Gastrocnemius medialis (tissue), 4 donors: ENCODE measurements around the gene HDAC7. TPM values are rescaled to one million over a fixed set of nuclear protein-coding genes. Genes with fewer than 3 reads are reported as not detected.

Source experiments
- ATAC-seq, 2 donors: fragments of 150-250 bp; one replicate each; pipeline ENCODE4 v1.9.1; 2016
- DNase-seq, 2 donors: peaks; one replicate each; pipeline ENCODE4 v3.0.0-alpha.2; 2019
- H3K27ac ChIP-seq, 4 donors: fragments of 200-600 bp; sonication (generic); 1 replicate in 1 of 4; 2 replicates in 3 of 4; pipeline ENCODE4 v1.5.1; 2016 to 2018; ENCODE audit warnings: mild to moderate bottlenecking in 2 of 4, moderate library complexity in 1 of 4
- H3K27me3 ChIP-seq, 3 donors: fragments of 200-600 bp; sonication (generic) in 2 of 3; 1 replicate in 1 of 3; 2 replicates in 2 of 3; pipeline versions ENCODE4 v1.5.1 to v1.6.0; 2016 to 2019; ENCODE audit warnings: mild to moderate bottlenecking in 1 of 3, moderate library complexity in 1 of 3
- H3K36me3 ChIP-seq, 2 donors: fragments of 200-600 bp; sonication (generic) in 1 of 2; one replicate each; pipeline ENCODE4 v1.5.1; 2017 to 2018
- H3K4me1 ChIP-seq, 2 donors: fragments of 200-600 bp; sonication (generic) in 1 of 2; one replicate each; pipeline ENCODE4 v1.5.1; 2016 to 2017; ENCODE audit warnings: mild to moderate bottlenecking in 2 of 2
- H3K4me3 ChIP-seq, 4 donors: fragments of 200-600 bp; sonication (generic) in 3 of 4; 1 replicate in 1 of 4; 2 replicates in 3 of 4; pipeline ENCODE4 v1.5.1; 2016 to 2019; ENCODE audit warnings: mild to moderate bottlenecking in 2 of 4
- H3K9me3 ChIP-seq, 3 donors: fragments of 200-600 bp; sonication (generic) in 2 of 3; 1 replicate in 1 of 3; 2 replicates in 2 of 3; pipeline ENCODE4 v1.5.1; 2016 to 2019
- POLR2A ChIP-seq, 2 donors: fragments of 450-650 bp; IDR thresholded peaks; one replicate each; pipeline ENCODE4 v1.6.1; 2017; ENCODE audit warnings: antibody characterized with exemption in 2 of 2, mild to moderate bottlenecking in 2 of 2, moderate library complexity in 2 of 2
- in situ Hi-C, 4 donors: fragments of 200-750 bp; cut with MboI; loops; one replicate each; pipeline versions ENCODE4 v1.15.0 to v1.8.0; 2017; ENCODE audit warnings: low sequenced_read_pairs in 4 of 4
- intact Hi-C: fragments of 100-400 bp; cut with DNase I; formaldehyde crosslinking; loops from one replicate; pipeline ENCODE4 v1.15.1; 2023; ENCODE audit warnings: low total_unique reads
- total RNA-seq, 4 donors: library from RNA; depleted of rRNA; stranded (reverse); fragments of >200 nt; gene quantifications; one replicate each; pipeline versions ENCODE4 v1.1.0 to v1.2.3, GENCODE V29; 2016
- TF ChIP-seq, protein P1 (sequence below), 5 experiments: fragments of 450-650 bp in 3 of 5; fragments of 200-600 bp in 2 of 5; sonication (generic) in 2 of 5; IDR thresholded peaks in 4 of 5; conservative IDR thresholded peaks in 1 of 5; 1 replicate in 4 of 5; 2 replicates in 1 of 5; pipeline ENCODE4 v1.5.1; 2016 to 2019; ENCODE audit warnings: antibody characterized with exemption in 5 of 5, mild to moderate bottlenecking in 3 of 5, moderate library complexity in 3 of 5

Gene HDAC7
- total RNA-seq, 4 donors from 2014 or later: 12.2 to 27.1 (median 17.0) TPM

DNA sequence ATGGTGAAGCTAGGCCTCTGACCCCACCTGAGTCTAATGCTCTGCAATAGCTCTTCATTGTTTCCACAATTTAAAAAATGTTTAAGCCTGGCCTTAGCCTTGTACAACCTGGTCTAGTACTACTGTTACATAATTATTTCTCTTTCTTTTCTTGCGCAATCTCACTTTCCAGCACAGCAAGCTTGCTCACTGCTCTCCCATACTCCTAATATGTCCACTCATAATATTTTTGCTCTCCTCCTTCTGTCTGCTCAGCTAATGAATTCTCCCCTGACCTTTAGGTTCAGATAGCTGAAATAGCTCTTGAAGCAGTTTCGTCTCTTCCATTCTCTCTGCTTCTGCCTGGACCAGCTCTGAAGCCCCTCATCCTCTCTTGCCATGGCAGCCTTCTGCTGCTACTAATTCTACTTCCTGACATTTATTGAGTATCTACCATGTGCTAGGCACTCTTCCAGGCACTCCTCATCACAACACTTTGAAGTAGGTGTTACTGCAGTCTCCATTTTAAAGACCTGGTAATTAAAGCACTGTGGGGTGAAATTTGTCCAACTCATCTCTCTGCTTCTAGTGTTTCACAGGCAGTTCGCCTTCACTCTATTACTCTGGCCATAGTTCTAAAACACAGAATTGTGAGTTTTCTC, 49.5 kb downstream of the HDAC7 start:
- DNase-seq: no peak
- Histone ChIP-seq H3K36me3 (no peaks in the 10 kb centered on the region), H3K9me3 (no peaks in the 10 kb centered on the region), H3K4me3 (no peak overlapping the region), H3K27me3 (no peaks in the 10 kb centered on the region), H3K27ac (no peak overlapping the region), H3K4me1 (peaks cover 17 to 24% of the 10 kb centered on the region in 2 donors)
- intact Hi-C loops (no loop called here), in situ Hi-C loops (loop anchor here in 2 of 4 donors (10.0 kb wide), 1 partner anchor 55 kb away; no protein-coding TSS in a partner anchor)
- TF ChIP-seq POLR2A (IDR thresholded peaks at IDR 0.05): no peak
- TF ChIP-seq, protein P1, sequence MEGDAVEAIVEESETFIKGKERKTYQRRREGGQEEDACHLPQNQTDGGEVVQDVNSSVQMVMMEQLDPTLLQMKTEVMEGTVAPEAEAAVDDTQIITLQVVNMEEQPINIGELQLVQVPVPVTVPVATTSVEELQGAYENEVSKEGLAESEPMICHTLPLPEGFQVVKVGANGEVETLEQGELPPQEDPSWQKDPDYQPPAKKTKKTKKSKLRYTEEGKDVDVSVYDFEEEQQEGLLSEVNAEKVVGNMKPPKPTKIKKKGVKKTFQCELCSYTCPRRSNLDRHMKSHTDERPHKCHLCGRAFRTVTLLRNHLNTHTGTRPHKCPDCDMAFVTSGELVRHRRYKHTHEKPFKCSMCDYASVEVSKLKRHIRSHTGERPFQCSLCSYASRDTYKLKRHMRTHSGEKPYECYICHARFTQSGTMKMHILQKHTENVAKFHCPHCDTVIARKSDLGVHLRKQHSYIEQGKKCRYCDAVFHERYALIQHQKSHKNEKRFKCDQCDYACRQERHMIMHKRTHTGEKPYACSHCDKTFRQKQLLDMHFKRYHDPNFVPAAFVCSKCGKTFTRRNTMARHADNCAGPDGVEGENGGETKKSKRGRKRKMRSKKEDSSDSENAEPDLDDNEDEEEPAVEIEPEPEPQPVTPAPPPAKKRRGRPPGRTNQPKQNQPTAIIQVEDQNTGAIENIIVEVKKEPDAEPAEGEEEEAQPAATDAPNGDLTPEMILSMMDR (IDR thresholded peaks at IDR 0.05 in 4 of 5, conservative IDR thresholded peaks at IDR 0.05 in 1 of 5): no peak
- no peak for ATAC-seq

DNA sequence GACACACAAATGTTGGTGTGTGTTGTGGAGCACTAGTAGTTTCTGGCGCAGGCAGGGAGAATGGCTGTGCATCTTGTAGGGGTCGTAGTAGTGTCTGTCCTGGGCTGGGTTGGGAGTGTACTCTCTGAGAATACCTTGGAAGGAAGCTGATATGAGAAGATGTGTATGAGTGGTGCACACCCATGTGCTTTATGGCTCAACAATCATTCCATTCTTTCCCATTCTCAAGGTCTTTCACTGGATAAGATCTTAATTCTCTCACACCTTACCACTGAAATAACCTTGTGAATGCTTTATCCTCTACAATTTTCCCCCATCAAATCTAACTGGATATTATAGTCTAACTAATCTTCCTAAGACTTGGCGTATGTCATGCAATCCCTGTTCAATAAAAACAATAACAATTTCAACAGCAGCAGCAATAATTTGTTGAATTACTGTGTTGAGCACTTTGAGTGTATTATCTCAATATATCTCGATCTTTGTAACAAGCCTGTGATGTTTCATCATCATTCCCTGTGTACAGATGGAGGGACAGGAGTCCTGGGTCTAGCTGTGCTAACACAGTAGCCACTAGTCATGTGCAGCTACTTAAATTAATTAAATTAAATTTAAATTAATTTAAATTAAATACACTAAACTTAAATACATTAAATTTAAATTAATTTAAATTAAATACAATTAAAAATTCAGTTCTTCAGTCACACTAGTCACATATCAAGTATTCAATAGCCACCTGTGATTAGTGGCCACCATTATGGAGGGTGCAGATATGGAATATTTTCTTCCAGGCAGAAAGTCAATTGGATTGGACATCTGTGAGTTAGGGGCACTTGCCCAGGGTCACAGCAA, 50.2 kb downstream of the HDAC7 start:
- intact Hi-C loops: no loop called here
- TF ChIP-seq, protein P1 (IDR thresholded peaks at IDR 0.05 in 4 of 5, conservative IDR thresholded peaks at IDR 0.05 in 1 of 5): no peak
- TF ChIP-seq POLR2A (IDR thresholded peaks at IDR 0.05): no peak
- DNase-seq (no peak), ATAC-seq (no peak)
- H3K4me1 ChIP-seq: peaks cover 9 to 17% of the 10 kb centered on the region in 2 donors
- no peak overlapping the region for H3K27ac ChIP-seq
- H3K9me3 ChIP-seq: no peaks in the 10 kb centered on the region
- no peak overlapping the region for H3K4me3 ChIP-seq
- in situ Hi-C loops: loop anchor here in 2 of 4 donors (10.0 kb wide), 1 partner anchor 55 kb away; no protein-coding TSS in a partner anchor
- no peaks in the 10 kb centered on the region for H3K27me3 ChIP-seq
- no peaks in the 10 kb centered on the region for H3K36me3 ChIP-seq

DNA sequence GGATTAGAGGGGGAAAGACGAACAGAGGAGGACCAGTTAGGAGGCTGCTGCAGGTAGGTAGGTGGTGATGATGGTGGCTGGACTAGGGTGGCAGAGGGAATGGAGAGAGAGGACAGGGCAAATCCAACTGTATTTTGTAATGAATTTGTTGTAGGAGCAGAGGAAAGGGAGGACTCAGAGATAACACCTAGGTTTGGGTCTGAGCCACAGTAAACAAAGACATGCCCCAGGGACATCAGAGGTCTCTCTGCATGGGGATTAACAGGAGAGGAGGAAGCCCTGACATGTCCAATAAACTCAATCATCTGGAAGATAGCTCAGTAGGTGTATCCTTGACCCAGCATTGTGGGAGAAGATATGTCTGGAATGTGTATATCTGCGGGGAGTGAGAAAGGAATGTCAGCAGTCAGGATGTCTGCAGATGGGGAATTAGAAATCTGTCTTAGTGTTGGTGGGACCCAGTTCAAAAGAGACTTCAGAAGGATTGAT, 51.3 kb downstream of the HDAC7 start:
- ATAC-seq (no peak), DNase-seq (no peak)
- in situ Hi-C loops: no loop called here
- Histone ChIP-seq H3K4me3 (no peak overlapping the region), H3K27ac (no peak overlapping the region), H3K36me3 (no peaks in the 10 kb centered on the region), H3K27me3 (no peaks in the 10 kb centered on the region), H3K9me3 (no peaks in the 10 kb centered on the region), H3K4me1 (peaks cover 0 to 10% of the 10 kb centered on the region in 2 donors)
- no peak for TF ChIP-seq POLR2A (IDR thresholded peaks at IDR 0.05)
- TF ChIP-seq, protein P1 (IDR thresholded peaks at IDR 0.05 in 4 of 5, conservative IDR thresholded peaks at IDR 0.05 in 1 of 5): no peak
- intact Hi-C loops: no loop called here

DNA sequence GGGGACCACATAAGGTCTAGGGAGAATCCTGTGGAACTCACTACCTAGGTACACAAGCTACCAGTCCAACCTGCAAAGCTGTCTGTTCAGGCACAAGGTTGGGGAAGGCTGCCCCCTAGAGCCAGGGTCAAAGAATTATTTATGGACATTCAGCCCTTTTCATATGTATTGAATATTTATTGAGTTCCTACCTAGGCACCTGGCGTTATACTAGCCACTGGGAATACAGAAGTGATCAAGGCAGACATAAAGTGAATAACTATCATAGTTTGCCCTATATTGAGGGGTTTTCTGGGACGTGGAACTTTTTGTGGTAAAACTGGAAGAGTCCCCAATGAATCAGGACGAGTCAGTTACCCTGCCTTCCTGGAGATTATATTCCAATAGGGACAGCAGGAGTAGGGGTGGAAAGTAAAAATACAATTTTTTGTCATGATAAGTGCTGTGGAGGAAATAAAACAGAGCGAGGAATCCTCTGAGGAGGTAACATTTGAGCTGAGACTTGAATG, 52.4 kb downstream of the HDAC7 start:
- ATAC-seq (peak; percentile 52 to 60), DNase-seq (no peak)
- in situ Hi-C loops: no loop called here
- Histone ChIP-seq H3K9me3 (no peaks in the 10 kb centered on the region), H3K36me3 (no peaks in the 10 kb centered on the region), H3K4me1 (peaks cover 0 to 7% of the 10 kb centered on the region in 2 donors), H3K27ac (no peak overlapping the region), H3K4me3 (no peak overlapping the region), H3K27me3 (no peaks in the 10 kb centered on the region)
- TF ChIP-seq POLR2A (IDR thresholded peaks at IDR 0.05): no peak
- TF ChIP-seq, protein P1 (IDR thresholded peaks at IDR 0.05 in 4 of 5, conservative IDR thresholded peaks at IDR 0.05 in 1 of 5): peak; percentile 45 to 75 (median 57)
- intact Hi-C loops: loop anchor here (2.0 kb wide), 1 partner anchor 52 kb away; no protein-coding TSS in a partner anchor
